GM21576 (cell line): ENCODE data around the gene CALY.

Experiments
- ATAC-seq: cut with Tn5 transposase; IDR thresholded peaks from one replicate; pipeline ENCODE4 v1.9.1; 2021; ENCODE audit warnings: mild to moderate bottlenecking, moderate library complexity; ENCODE audit not compliant: unreplicated experiment

CALY gene

GRCh38 chr10:133274751-133275683, 61.7 kb downstream of the CALY start:
- ATAC-seq: peak; percentile 53
